GM12873 (cell line): ENCODE data around the gene FAM13A.

Experiments used
- TF ChIP-seq, protein P1 (sequence below): IDR thresholded peaks from 2 replicates; pipeline ENCODE4 v1.5.1; 2012; ENCODE audit warnings: low read depth, mild to moderate bottlenecking, moderate library complexity, low read length, control low read depth; ENCODE audit not compliant: insufficient read depth; ENCODE audit errors: missing control alignments

The FAM13A gene

DNA sequence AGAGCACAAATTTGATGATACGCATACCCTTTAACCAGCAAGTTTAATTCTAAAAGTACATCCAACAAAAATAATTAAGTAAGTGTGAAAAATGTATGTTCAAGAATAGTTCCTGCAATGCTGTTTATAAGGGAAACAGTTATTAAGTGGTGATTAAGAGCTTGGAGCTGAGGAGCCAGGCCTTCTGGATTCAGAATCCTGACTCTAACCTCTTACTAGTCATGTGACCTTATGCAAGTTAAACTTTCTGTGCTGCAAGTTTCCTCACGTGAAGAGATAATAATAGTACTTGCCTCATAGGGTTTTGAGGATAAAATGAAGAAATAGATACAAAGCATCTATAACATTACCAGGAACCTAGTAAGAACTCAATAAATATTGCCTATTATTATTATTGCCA lies 77.7 kb downstream of the FAM13A start:
- TF ChIP-seq, protein P1, sequence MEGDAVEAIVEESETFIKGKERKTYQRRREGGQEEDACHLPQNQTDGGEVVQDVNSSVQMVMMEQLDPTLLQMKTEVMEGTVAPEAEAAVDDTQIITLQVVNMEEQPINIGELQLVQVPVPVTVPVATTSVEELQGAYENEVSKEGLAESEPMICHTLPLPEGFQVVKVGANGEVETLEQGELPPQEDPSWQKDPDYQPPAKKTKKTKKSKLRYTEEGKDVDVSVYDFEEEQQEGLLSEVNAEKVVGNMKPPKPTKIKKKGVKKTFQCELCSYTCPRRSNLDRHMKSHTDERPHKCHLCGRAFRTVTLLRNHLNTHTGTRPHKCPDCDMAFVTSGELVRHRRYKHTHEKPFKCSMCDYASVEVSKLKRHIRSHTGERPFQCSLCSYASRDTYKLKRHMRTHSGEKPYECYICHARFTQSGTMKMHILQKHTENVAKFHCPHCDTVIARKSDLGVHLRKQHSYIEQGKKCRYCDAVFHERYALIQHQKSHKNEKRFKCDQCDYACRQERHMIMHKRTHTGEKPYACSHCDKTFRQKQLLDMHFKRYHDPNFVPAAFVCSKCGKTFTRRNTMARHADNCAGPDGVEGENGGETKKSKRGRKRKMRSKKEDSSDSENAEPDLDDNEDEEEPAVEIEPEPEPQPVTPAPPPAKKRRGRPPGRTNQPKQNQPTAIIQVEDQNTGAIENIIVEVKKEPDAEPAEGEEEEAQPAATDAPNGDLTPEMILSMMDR, result no peak

GRCh38 chr4:88976775-88977035 lies 80.3 kb downstream of the FAM13A start:
- TF ChIP-seq, protein P1, result no peak

GRCh38 chr4:88975958-88976774 lies 80.8 kb downstream of the FAM13A start:
- TF ChIP-seq, protein P1, result no peak

- TF ChIP-seq, protein P1, result no peak
Measured at GRCh38 chr4:88971536-88971935, 85.4 kb downstream of the FAM13A start.

- TF ChIP-seq, protein P1, result no peak
Measured at GRCh38 chr4:88969746-88970145, 87.2 kb downstream of the FAM13A start.

DNA sequence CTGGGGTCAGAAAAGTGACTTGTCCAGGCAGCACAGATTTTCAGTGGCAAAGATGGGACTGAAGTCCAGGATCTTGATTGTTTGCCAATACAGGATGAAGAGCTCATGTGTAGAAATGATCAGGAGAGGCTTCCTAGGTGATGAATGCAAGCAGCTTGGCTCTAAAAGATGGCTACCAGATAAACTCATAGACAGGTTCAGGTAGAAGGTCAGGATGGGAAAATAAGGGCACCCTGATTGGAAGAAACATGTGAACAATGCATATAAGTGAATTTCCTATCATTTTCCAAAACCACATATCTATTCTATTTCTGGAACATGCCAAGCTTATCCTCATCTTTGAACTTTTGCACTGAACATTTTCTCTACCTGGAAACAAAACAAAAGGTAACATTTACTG lies 87.7 kb downstream of the FAM13A start:
- TF ChIP-seq, protein P1, result no peak

DNA sequence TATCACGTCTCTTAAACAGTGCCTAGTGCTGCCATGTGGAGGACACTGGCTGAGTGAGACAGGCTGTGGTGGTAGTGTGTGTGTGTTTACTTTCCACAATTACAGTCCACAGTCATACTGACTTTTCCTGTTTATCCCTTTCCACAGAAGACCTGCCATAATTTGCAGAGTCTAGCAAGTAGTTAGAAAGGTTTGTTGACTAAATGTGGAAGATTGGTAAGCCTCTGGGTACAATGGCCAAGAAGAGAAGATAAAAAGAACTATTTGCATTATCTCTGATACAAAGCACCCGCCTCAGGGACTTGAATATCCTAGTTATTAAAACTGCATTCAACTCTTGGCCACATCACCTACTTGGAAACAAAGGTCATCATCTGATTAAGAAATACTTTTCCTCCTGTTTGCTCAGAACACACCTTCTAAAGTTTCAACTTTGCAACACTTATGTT lies 89.1 kb downstream of the FAM13A start:
- TF ChIP-seq, protein P1, result no peak
